GM12865 (cell line): ENCODE measurements around the gene GNG2.
A peak's percentile ranks its signal among the peaks of the same experiment; 100 is the strongest.
"Not testable (repeated sequence)": the region's sequence is repeated elsewhere in the genome, so short reads cannot be mapped to it uniquely, and the experiment has no call there.

Experiments used
- DNase-seq: peaks from one replicate; pipeline ENCODE4 v3.0.0; 2010; ENCODE audit warnings: low read depth
- H3K4me3 ChIP-seq: 2 replicates; pipeline ENCODE4 v1.5.1; 2011; ENCODE audit warnings: mild to moderate bottlenecking, low read depth, low read length, control low read depth
- TF ChIP-seq, protein P1 (sequence below): IDR thresholded peaks from 2 replicates; pipeline ENCODE4 v1.5.1; 2011; ENCODE audit warnings: low read length, control low read depth, low read depth, inconsistent platforms; ENCODE audit not compliant: insufficient read depth; ENCODE audit errors: missing control alignments

GNG2 gene

DNA sequence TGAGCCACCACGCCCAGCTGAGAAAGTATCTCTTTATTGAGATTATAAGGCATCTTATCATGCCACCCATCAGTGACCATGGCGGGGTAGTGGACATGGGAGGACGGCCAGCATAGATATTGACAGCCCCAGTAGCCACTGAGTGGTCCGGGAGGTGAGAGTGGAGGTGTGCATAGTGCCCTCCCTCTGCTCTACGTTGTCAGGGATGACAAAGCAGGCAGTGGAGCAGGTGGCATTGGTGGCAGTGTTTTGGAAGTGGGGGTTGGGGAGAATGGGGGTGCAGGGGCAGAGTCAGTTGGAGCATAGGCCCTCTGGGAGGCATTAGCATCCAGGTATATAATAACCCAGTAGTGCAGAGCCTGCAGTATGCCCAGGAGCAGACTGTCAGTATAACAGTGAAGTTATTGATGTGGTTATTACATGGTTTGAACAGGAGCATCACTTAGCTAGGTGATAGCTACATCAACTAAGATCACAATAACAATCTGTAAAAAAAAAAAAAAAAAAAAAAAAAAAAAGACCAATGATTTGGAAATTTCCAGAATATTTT, 41.1 kb downstream of the GNG2 start:
- no peak for DNase-seq
- TF ChIP-seq, protein P1, sequence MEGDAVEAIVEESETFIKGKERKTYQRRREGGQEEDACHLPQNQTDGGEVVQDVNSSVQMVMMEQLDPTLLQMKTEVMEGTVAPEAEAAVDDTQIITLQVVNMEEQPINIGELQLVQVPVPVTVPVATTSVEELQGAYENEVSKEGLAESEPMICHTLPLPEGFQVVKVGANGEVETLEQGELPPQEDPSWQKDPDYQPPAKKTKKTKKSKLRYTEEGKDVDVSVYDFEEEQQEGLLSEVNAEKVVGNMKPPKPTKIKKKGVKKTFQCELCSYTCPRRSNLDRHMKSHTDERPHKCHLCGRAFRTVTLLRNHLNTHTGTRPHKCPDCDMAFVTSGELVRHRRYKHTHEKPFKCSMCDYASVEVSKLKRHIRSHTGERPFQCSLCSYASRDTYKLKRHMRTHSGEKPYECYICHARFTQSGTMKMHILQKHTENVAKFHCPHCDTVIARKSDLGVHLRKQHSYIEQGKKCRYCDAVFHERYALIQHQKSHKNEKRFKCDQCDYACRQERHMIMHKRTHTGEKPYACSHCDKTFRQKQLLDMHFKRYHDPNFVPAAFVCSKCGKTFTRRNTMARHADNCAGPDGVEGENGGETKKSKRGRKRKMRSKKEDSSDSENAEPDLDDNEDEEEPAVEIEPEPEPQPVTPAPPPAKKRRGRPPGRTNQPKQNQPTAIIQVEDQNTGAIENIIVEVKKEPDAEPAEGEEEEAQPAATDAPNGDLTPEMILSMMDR, result no peak
- no peak overlapping the region for H3K4me3 ChIP-seq

DNA sequence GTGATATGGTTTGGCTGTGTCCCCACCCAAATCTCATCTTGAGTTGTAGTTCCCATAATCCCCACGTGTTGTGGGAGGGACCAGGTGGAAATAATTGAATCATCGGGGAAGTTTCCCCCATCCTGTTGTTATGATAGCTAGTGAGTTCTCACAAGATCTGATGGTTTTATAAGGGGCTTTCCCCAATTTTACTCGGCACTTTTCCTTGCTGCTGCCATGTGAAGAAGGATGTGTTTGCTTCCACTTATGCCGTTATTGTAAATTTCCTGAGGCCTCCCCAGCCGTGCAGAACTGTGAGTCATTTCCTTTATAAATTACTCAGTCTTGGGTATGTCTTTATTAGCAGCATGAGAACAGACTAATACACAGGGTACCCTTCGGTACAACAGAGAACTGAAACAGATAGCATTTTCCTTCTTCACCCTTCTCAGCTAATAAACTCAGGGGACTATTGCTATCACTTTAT, 45.3 kb downstream of the GNG2 start:
- peak; percentile 73 for DNase-seq
- H3K4me3 ChIP-seq, result not testable (repeated sequence)

DNA sequence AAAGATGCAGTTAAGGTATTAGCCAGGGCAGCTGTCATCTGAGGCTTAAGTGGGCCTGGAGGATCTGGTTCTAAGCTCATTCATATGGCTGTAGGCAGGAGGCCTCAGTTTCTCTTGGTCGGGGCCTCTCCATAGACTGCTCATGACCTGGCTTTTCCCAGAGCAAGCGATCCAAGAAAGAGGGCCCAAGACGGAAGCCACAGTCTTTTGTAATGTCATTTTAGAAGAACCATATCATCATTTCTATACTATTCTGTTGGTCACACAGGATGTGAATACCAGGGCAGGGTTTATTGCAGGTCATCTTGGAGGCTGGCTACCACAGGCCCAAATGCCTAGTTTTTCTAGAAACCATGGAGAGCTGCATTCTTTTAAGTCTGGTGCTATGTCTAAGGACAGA, 47.7 kb downstream of the GNG2 start:
- TF ChIP-seq, protein P1, result no peak
- peak; percentile 12 for DNase-seq
- no peak overlapping the region for H3K4me3 ChIP-seq

DNA sequence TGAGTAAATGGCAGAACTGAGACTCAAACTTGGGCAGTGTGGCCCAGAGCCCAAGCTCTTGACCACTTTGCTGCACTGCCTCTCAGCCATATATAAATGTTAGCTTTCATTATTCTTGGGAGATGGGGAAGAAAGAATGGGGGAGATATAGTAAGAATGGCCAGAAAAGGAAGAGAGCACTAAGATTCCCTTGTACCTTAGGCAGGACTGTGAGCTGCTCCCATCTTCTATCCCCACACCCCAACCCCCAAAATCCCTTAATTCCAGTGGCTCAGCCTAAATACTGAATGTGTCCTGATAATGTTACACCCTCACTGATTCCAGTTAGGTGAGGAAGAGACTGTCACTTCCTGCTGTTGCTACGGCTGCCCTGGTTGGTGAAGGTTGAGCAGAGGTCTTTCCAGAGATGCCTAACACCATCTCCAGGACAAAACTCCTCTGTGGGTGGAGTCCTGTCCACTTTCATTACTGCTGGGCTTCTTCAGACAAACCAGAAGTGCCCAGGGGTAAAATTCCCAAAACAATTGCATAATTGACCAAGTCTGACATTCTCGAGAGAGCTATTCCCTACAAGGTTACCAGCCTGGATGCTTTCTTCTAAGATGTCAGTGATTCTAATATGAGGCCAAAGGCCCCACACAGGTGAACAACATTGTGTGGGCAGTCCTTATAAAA, 51.8 kb downstream of the GNG2 start:
- no peak overlapping the region for H3K4me3 ChIP-seq
- DNase-seq, result no peak
- TF ChIP-seq, protein P1, result no peak

DNA sequence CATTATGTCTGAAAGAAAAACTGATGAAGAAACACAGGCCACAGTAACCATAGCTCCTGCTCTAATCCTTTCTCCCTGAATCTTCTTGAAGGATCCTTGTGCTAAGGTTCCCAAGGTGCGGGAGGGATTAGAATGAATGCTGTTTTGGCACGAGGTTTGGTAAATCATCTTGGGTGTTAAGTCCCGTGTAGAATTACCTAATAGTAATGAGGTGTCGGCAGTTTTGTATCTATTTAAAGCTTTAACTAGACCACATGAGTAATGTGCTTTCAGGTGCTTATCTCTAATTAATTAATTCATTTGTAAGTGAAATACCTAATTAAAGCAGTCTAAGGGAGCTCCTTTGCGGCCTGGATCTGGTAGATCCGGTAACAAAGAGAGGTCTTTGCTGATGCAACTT, 53.9 kb downstream of the GNG2 start:
- TF ChIP-seq, protein P1, result no peak

DNA sequence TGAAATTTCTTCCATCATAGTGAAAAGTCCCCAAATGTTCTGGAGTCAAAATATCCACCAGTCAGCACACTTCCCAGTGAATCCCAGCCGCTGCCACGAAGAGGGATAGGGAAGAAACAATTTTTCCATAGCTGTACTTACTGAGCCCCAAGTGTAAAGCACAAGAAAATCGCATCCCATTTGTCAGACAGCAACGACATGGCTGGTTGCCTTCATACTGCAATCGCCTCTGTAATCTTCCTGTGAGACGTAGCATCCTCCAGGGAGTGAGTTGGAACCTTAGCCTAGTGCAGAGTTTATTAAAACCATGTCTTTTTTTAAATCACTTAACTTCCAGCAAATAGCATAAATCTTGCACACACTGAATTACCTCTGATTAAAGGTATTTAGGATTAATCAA, 56.8 kb downstream of the GNG2 start:
- no peak for DNase-seq
- TF ChIP-seq, protein P1, result no peak
- no peak overlapping the region for H3K4me3 ChIP-seq

More for the DNA sequence above, 53.9 kb downstream of the GNG2 start:
- H3K4me3 ChIP-seq, result no peak overlapping the region
- DNase-seq, result no peak

DNA sequence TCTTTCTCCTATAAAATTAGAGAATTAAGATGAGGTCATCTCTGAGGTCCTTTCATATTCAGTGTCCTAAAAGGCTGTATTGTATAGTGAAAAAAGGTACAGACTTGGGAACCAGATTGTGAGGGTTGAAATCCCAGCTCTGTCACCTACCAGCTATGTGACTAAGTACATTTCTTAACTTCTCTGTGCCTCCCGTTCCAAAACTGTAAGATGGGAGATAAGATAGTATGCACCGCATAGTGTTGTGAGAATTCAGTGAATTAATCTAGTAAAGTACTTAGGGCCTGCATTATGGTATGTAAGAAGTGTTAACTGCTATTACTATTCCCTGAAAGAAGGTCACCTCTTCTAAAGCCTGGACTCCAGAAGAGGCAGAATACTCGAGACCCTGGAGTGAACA, 60.6 kb downstream of the GNG2 start:
- DNase-seq, result no peak
- H3K4me3 ChIP-seq, result no peak overlapping the region
- TF ChIP-seq, protein P1, result no peak
